ENCODE data around the gene EPHA4.

Gene EPHA4

GRCh38 chr2:221572219-221572820, at the start of gene EPHA4:
TSS of gene EPHA4 (minus strand) at chr2:221572304. CDS start at chr2:221572248, 56 bp downstream.
- DNase-seq = peak; percentile 94

- DNase-seq = no peak
Measured at GRCh38 chr2:221618007-221618406, 45.9 kb upstream of the EPHA4 start.

GRCh38 chr2:221616561-221616960, 44.5 kb upstream of the EPHA4 start:
- no peak for DNase-seq

GRCh38 chr2:221614274-221614673, 42.2 kb upstream of the EPHA4 start:
- no peak for DNase-seq

- no peak for DNase-seq
Measured at GRCh38 chr2:221612800-221613199, 40.7 kb upstream of the EPHA4 start.

GRCh38 chr2:221612161-221612560, 40.1 kb upstream of the EPHA4 start:
- no peak for DNase-seq

- no peak for DNase-seq
Measured at GRCh38 chr2:221610675-221611074, 38.6 kb upstream of the EPHA4 start.

GRCh38 chr2:221610255-221610654, 38.2 kb upstream of the EPHA4 start:
- no peak for DNase-seq

- no peak for DNase-seq
Measured at GRCh38 chr2:221608442-221608841, 36.3 kb upstream of the EPHA4 start.

GRCh38 chr2:221606424-221606823, 34.3 kb upstream of the EPHA4 start:
- DNase-seq = no peak

GRCh38 chr2:221605751-221606240, 33.7 kb upstream of the EPHA4 start:
- no peak for DNase-seq

- peak; percentile 12 for DNase-seq
Measured at GRCh38 chr2:221602938-221603337, 30.8 kb upstream of the EPHA4 start.

GRCh38 chr2:221601376-221601775, 29.3 kb upstream of the EPHA4 start:
- no peak for DNase-seq

GRCh38 chr2:221600388-221600787, 28.3 kb upstream of the EPHA4 start:
- DNase-seq = no peak

GRCh38 chr2:221596192-221596591, 24.1 kb upstream of the EPHA4 start:
- DNase-seq = no peak

- DNase-seq = no peak
Measured at GRCh38 chr2:221590861-221591365, 18.8 kb upstream of the EPHA4 start.

- DNase-seq = no peak
Measured at GRCh38 chr2:221589696-221590095, 17.6 kb upstream of the EPHA4 start.

- no peak for DNase-seq
Measured at GRCh38 chr2:221588306-221588985, 16.3 kb upstream of the EPHA4 start.

GRCh38 chr2:221581986-221582385, 9.9 kb upstream of the EPHA4 start:
- no peak for DNase-seq

- no peak for DNase-seq
Measured at GRCh38 chr2:221574231-221574570, 2.1 kb upstream of the EPHA4 start.

GRCh38 chr2:221573430-221574230, 1.5 kb upstream of the EPHA4 start:
- DNase-seq = peak; percentile 91

- peak; percentile 63 for DNase-seq
Measured at GRCh38 chr2:221572821-221573429, 821 bp upstream of the EPHA4 start.

- no peak for DNase-seq
Measured at GRCh38 chr2:221571551-221572218, 419 bp downstream of the EPHA4 start.

All from midbrain (tissue), 1 donor.